ENCODE measurements around the gene PPEF1.

DNA sequence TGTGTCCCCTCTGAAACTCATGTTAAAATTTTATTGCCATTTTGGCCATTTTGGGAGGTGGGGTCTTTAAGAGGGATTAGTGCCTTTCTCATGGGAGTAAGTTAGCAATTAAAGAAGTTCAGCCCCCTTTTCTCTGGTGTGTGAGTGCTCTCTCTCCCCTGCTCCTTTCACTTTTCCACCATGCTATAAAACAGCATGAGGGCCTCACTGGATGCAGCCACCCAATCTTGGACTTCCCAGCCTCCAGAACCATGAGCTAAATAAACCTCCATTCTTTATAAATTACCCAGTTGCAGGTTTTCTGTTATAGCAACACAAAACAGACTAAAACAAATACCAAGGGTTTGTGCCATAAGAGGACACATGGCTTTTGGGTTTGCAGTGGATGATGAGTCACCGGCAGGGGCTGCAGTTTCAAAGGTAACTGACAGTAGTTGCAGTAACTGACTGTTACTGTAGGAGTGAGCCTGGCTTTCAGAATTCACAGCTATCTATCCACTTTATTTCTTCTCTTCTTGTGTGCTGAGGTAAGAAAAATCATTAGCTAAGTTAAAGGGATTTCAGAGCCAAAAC, 121.5 kb downstream of the PPEF1 start:
- TF ChIP-seq, protein P1, sequence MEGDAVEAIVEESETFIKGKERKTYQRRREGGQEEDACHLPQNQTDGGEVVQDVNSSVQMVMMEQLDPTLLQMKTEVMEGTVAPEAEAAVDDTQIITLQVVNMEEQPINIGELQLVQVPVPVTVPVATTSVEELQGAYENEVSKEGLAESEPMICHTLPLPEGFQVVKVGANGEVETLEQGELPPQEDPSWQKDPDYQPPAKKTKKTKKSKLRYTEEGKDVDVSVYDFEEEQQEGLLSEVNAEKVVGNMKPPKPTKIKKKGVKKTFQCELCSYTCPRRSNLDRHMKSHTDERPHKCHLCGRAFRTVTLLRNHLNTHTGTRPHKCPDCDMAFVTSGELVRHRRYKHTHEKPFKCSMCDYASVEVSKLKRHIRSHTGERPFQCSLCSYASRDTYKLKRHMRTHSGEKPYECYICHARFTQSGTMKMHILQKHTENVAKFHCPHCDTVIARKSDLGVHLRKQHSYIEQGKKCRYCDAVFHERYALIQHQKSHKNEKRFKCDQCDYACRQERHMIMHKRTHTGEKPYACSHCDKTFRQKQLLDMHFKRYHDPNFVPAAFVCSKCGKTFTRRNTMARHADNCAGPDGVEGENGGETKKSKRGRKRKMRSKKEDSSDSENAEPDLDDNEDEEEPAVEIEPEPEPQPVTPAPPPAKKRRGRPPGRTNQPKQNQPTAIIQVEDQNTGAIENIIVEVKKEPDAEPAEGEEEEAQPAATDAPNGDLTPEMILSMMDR (IDR thresholded peaks at IDR 0.05) = no peak
- no peak for TF ChIP-seq POLR2A (IDR thresholded peaks at IDR 0.05)

Data from ovary (tissue), 3 donors.